Mammary epithelial cell (primary cell): Measurements from ENCODE around the gene DCK.

Experiments
- EZH2 ChIP-seq: IDR thresholded peaks from 2 replicates; pipeline ENCODE4 v1.6.1; 2012; ENCODE audit warnings: low read length, inconsistent platforms, borderline replicate concordance
- TF ChIP-seq, protein P1 (sequence below), 2 donors: IDR thresholded peaks in 1 of 2; conservative IDR thresholded peaks in 1 of 2; 2 replicates each; pipeline ENCODE4 v1.5.1; 2011 to 2012; ENCODE audit warnings: inconsistent platforms in 2 of 2, low read length in 2 of 2, mild to moderate bottlenecking in 2 of 2, control low read depth in 1 of 2, low read depth in 1 of 2; ENCODE audit not compliant: insufficient read depth in 1 of 2; ENCODE audit errors: extremely low read depth in 1 of 2

DNA sequence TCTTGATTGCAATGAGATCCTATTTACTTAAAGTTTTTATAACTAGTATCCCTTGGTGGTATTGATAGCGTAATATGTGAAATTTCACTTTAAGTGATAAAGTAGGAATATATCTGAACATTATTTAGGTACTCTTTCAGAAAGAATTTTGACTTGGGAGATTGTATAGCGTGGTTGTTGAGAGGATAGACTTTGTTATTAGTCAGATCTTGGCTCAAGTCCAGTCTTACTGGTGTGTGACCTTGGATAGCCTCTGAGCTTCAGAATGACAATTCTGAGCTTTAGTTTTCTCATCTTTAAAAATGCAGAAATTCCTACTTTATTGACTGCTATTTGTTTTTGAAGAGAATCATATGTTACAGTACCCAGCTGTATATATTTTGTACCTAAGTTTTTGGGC lies 32.6 kb downstream of the DCK start:
- no peak for TF ChIP-seq EZH2
- TF ChIP-seq, protein P1, sequence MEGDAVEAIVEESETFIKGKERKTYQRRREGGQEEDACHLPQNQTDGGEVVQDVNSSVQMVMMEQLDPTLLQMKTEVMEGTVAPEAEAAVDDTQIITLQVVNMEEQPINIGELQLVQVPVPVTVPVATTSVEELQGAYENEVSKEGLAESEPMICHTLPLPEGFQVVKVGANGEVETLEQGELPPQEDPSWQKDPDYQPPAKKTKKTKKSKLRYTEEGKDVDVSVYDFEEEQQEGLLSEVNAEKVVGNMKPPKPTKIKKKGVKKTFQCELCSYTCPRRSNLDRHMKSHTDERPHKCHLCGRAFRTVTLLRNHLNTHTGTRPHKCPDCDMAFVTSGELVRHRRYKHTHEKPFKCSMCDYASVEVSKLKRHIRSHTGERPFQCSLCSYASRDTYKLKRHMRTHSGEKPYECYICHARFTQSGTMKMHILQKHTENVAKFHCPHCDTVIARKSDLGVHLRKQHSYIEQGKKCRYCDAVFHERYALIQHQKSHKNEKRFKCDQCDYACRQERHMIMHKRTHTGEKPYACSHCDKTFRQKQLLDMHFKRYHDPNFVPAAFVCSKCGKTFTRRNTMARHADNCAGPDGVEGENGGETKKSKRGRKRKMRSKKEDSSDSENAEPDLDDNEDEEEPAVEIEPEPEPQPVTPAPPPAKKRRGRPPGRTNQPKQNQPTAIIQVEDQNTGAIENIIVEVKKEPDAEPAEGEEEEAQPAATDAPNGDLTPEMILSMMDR (conservative IDR thresholded peaks at IDR 0.05 in 1 of 2, IDR thresholded peaks at IDR 0.05 in 1 of 2; ENCODE audit: extremely low read depth in 1 of 2, insufficient read depth in 1 of 2, low read depth in 1 of 2, low read length in 2 of 2): no peak
